PC-3 (cell line): ENCODE data around the gene ZCCHC8.
"Not testable (repeated sequence)": the region's sequence is repeated elsewhere in the genome, so short reads cannot be mapped to it uniquely, and the experiment has no call there.

ENCODE experiments used
- CTCF ChIP-seq: fragments of 300-600 bp; sonication (generic); conservative IDR thresholded peaks from 2 replicates; pipeline ENCODE4 v1.5.1; 2017; ENCODE audit warnings: antibody characterized with exemption, low read depth, mild to moderate bottlenecking, low read length
- EZH2 ChIP-seq: fragments of 300-600 bp; sonication (generic); IDR thresholded peaks from one replicate; pipeline ENCODE4 v1.6.1; 2017; ENCODE audit warnings: antibody characterized with exemption, mild to moderate bottlenecking, low read length; ENCODE audit not compliant: unreplicated experiment

GRCh38 chr12:122484385-122484784 lies 16.3 kb downstream of the ZCCHC8 start:
- TF ChIP-seq CTCF, EZH2: not testable (repeated sequence)
